Muscle layer of colon (tissue), 2 donors: ENCODE data around the gene FGF14.

Experiments used
- H3K27ac ChIP-seq: one replicate; pipeline ENCODE4 v1.7.0; 2013; ENCODE audit warnings: low read depth, mild to moderate bottlenecking, low read length, moderate library complexity
- H3K27me3 ChIP-seq, 2 donors: one replicate each; pipeline ENCODE4 v1.7.0; 2013; ENCODE audit warnings: low read length in 2 of 2, mild to moderate bottlenecking in 2 of 2; ENCODE audit not compliant: insufficient read depth in 2 of 2, control insufficient read depth in 1 of 2
- H3K36me3 ChIP-seq: one replicate; pipeline ENCODE4 v1.7.0; 2013; ENCODE audit warnings: mild to moderate bottlenecking, low read length; ENCODE audit not compliant: insufficient read depth
- H3K4me1 ChIP-seq: one replicate; pipeline ENCODE4 v1.7.0; 2013; ENCODE audit warnings: mild to moderate bottlenecking, low read length; ENCODE audit not compliant: insufficient read depth
- H3K4me3 ChIP-seq, 2 donors: one replicate each; pipeline ENCODE4 v1.7.0; 2013; ENCODE audit warnings: low read length in 2 of 2, low read depth in 1 of 2, mild to moderate bottlenecking in 1 of 2, moderate library complexity in 1 of 2
- H3K9ac ChIP-seq: one replicate; pipeline ENCODE4 v1.7.0; 2013; ENCODE audit warnings: low read length
- H3K9me3 ChIP-seq: one replicate; pipeline ENCODE4 v1.7.0; 2013; ENCODE audit warnings: mild to moderate bottlenecking, low read length
- donor health status: abdominal sarcoma.
- donor health status: Adenocarcinoma of cecum.

Gene FGF14

DNA sequence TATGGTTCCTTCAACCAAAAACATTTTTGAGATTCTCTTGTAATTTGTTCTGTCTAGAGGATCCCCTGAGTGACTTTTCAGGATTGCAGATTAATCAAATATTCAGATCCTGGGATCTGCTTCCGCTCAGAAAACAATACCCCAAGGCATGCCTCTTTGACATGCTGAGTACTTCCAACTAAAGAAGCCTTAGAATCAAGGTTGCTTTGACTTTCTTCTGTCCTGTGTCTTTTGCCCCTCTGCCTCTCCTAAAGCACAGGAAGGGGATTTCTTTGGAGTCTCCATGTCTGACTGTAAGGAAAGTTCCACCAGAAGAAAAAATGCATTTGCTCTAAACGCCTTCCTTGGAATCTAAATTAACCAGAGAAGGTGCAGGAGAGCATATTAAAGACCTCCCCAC, 431.5 kb downstream of the FGF14 start:
- H3K27me3 ChIP-seq: no peaks in the 10 kb centered on the region
- H3K9me3 ChIP-seq: no peaks in the 10 kb centered on the region
- H3K4me3 ChIP-seq: no peak overlapping the region
- H3K27ac ChIP-seq: no peak overlapping the region
- H3K4me1 ChIP-seq: no peaks in the 10 kb centered on the region
- H3K36me3 ChIP-seq: no peaks in the 10 kb centered on the region
- H3K9ac ChIP-seq: no peak overlapping the region

DNA sequence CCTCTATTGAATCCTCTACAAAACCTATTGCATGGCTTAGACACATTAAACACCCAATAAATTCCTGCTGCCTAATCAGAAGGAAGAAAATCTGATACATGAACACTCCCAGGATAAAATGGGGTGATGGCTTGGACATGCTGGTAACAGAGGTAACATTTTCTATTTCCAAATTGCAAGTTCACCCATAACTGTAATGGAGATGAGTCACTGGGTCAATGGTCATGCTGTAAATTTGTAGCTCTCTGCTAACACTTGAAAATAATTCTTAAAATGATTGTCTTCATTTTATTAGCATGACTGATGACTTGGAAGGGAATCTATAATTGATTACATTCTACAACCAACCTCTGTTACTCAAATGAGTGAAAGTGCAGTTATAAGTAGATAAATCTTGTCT, 434.1 kb downstream of the FGF14 start:
- no peaks in the 10 kb centered on the region for H3K27me3 ChIP-seq
- H3K27ac ChIP-seq: no peak overlapping the region
- no peaks in the 10 kb centered on the region for H3K9me3 ChIP-seq
- H3K4me3 ChIP-seq: no peak overlapping the region
- H3K4me1 ChIP-seq: no peaks in the 10 kb centered on the region
- no peaks in the 10 kb centered on the region for H3K36me3 ChIP-seq
- no peak overlapping the region for H3K9ac ChIP-seq

DNA sequence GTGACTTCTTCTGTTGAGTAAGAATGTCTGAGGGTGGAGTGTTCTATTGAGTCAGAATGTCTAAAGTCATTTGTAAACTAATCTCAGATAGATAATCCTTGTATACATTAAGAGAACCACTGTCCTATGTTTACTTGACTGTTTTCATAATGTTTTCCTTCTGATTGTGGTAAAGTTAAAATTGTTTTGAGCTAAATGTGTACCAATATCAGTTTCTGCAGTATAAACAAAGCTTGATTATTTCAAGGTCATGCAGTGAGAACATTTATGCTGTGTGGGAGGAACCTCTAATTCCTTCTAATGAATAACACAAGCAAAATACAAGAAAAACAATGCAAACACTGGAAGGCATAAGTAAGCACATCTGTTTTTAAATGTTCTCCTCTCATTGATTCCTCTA, 434.6 kb downstream of the FGF14 start:
- Histone ChIP-seq H3K9me3 (no peaks in the 10 kb centered on the region), H3K4me1 (no peaks in the 10 kb centered on the region), H3K27ac (no peak overlapping the region), H3K27me3 (no peaks in the 10 kb centered on the region), H3K36me3 (no peaks in the 10 kb centered on the region), H3K4me3 (no peak overlapping the region), H3K9ac (no peak overlapping the region)

DNA sequence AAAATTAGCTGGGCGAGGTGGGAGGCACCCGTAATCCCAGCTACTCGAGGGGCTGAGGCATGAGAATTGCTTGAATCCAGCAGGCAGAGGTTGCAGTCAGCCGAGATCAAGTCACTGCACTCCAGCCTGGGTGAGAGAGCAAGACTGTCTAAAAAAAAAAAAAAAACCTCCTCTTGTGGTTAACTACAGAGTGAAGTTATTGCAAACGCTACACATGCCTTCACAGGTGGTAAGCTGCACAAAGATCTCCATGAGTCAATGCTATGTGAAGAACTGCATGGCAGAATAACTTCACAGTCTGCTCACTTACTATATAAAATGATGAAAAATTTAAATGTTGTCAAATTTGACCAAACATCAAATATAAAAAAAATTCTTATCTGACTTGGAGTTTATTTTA, 436.8 kb downstream of the FGF14 start:
- H3K27me3 ChIP-seq: no peaks in the 10 kb centered on the region
- H3K9me3 ChIP-seq: no peaks in the 10 kb centered on the region
- no peak overlapping the region for H3K27ac ChIP-seq
- H3K4me3 ChIP-seq: no peak overlapping the region
- no peaks in the 10 kb centered on the region for H3K4me1 ChIP-seq
- H3K36me3 ChIP-seq: no peaks in the 10 kb centered on the region
- no peak overlapping the region for H3K9ac ChIP-seq

DNA sequence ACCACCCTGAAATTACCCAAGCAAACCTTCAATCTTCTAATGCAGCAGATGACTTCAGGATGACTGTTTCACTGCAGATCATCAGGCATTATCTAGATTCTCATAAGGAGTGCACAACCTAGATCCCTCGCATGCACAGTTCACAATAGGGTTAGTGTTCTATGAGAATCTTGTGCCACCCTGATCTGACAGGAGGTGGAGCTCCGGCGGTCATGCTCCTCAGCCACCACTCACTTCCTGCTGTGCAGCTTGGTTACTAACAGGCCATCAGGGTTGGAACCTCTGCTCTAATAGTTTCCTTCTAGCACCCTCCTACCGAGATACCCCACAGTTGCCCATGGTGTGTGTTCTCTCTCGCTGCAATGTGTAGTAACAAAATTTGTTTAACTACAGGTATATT, 442.8 kb downstream of the FGF14 start:
- Histone ChIP-seq H3K27ac (no peak overlapping the region), H3K9me3 (no peaks in the 10 kb centered on the region), H3K9ac (no peak overlapping the region), H3K27me3 (no peaks in the 10 kb centered on the region), H3K4me3 (no peak overlapping the region), H3K4me1 (no peaks in the 10 kb centered on the region), H3K36me3 (no peaks in the 10 kb centered on the region)

DNA sequence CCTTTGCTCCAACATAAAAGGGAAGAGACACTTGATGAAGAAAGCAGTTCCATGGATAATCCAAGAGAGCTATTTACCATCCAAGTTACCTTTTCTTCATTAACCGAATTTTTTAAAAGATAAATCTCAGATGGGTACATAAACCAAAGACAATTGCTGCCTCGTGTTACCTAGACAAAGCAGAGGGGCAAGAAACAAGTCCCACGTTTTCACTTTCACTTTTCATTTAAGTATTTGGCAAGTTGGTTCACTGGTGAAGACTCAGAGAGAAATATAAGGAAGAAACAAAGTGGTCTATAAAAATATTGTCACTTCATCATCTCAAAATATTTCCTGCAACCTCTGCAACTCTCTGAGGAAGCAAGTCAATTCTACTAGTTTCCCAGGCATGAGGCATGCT, 446.1 kb downstream of the FGF14 start:
- peak overlapping the region in 1 of 2 donors; percentile 19 for H3K4me3 ChIP-seq
- no peaks in the 10 kb centered on the region for H3K9me3 ChIP-seq
- no peaks in the 10 kb centered on the region for H3K27me3 ChIP-seq

DNA sequence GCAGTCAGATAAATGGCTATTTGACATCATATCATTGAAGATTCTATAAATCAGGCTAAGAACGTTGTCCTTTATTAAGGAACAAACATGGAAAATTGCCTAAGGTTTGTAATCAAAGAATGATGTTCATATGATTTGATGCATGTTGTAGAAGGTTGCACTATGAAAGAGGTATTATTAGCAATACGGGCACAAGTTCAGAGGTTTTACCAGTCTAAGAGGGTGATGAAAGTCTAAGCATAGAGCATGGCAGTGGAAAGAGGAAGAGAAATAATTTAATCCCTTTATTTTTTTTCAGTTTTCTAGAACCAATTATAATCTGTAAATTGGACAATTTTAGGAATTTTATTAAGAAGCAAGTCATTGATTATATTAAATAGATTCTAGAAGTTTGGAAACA, 450.7 kb downstream of the FGF14 start:
- H3K27ac ChIP-seq: no peak overlapping the region
- H3K9me3 ChIP-seq: no peaks in the 10 kb centered on the region
- H3K36me3 ChIP-seq: no peaks in the 10 kb centered on the region
- no peaks in the 10 kb centered on the region for H3K27me3 ChIP-seq
- H3K4me3 ChIP-seq: no peak overlapping the region
- no peaks in the 10 kb centered on the region for H3K4me1 ChIP-seq
- no peak overlapping the region for H3K9ac ChIP-seq

More for the DNA sequence above, 446.1 kb downstream of the FGF14 start:
- H3K9ac ChIP-seq: no peak overlapping the region
- no peak overlapping the region for H3K27ac ChIP-seq
- H3K36me3 ChIP-seq: no peaks in the 10 kb centered on the region
- no peaks in the 10 kb centered on the region for H3K4me1 ChIP-seq

DNA sequence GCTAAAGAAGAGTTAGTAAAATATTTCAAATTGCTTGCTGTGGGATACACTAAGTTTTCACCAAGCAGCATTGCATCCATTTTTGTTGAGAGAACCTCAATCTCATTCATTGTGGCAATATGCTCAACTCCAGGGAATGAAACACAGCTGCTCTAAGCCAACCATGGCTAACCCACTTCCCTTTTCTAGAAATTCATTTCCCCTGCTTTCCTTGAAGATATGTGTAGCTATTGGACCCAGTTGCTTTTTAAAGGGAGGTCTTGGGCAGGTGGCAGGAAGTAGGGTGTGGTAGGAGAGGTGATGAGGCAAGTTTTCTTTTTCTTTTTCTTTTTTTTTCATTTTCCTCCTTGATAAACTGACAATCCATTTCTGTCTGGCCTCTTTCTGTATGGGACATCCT, 452.2 kb downstream of the FGF14 start:
- H3K4me3 ChIP-seq: no peak overlapping the region
- no peaks in the 10 kb centered on the region for H3K27me3 ChIP-seq
- no peak overlapping the region for H3K9ac ChIP-seq
- no peak overlapping the region for H3K27ac ChIP-seq
- no peaks in the 10 kb centered on the region for H3K4me1 ChIP-seq
- no peaks in the 10 kb centered on the region for H3K9me3 ChIP-seq
- no peaks in the 10 kb centered on the region for H3K36me3 ChIP-seq

DNA sequence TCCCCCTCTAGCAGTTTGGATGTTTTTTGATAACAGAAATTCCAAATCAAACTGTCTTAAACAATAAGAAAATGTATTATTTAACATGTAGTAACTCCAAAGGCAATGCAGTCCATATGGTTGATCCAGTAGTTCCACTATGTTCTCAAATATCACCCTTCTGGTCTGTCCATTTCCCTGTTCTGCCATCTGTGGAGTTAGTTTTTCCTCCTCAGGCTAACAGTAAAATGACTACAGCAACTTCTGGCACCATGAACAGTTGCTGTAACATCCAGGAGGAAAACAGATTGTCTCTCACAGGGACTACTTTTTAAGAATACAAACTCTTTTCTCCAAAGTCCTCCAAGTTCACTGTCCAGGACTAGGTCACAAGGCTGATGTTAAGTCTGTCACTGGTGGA, 455.4 kb downstream of the FGF14 start:
- Histone ChIP-seq H3K9ac (no peak overlapping the region), H3K27me3 (no peaks in the 10 kb centered on the region), H3K27ac (no peak overlapping the region), H3K36me3 (no peaks in the 10 kb centered on the region), H3K4me3 (no peak overlapping the region), H3K4me1 (no peaks in the 10 kb centered on the region), H3K9me3 (no peaks in the 10 kb centered on the region)

DNA sequence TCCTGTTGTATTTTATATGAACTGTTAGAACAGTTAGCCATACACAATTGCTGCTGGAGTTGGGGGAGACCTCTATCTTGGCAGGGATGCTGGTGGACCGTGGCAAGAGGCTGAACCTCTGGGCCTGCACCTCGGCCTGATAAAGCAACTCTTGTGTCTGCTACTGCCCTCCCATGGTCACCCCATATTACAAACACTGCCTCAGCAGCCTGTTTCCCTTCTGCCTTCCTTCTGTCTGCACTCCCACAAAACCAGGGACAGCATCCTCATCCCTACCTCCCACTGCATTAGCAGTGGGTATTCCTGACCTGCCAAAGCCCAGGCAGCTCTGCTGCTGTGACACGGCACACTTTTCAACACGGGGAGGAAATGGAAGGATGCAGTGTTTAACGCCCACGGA, 456.4 kb downstream of the FGF14 start:
- H3K4me1 ChIP-seq: no peaks in the 10 kb centered on the region
- no peak overlapping the region for H3K9ac ChIP-seq
- H3K9me3 ChIP-seq: no peaks in the 10 kb centered on the region
- no peak overlapping the region for H3K4me3 ChIP-seq
- H3K36me3 ChIP-seq: no peaks in the 10 kb centered on the region
- H3K27me3 ChIP-seq: no peaks in the 10 kb centered on the region
- H3K27ac ChIP-seq: no peak overlapping the region

DNA sequence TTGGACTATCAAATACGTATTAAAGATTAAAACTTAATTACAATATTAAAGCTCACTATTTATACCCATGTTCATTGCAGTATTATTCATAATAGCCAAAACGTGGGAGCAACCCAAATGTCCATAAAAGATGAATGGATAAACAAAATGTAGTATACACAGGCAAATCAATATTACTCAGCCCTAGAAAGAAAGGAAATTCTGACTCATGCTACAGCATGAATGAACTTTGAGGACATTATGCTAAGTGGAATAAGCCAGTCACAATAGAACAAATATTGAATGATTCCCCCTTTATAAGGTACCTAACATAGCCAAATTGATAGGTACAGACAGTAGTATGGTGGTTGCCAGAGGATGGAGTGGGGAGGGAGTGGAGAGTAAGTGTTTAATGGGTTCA, 457.3 kb downstream of the FGF14 start:
- Histone ChIP-seq H3K27me3 (no peaks in the 10 kb centered on the region), H3K27ac (no peak overlapping the region), H3K4me3 (no peak overlapping the region), H3K9ac (no peak overlapping the region), H3K4me1 (no peaks in the 10 kb centered on the region), H3K36me3 (no peaks in the 10 kb centered on the region), H3K9me3 (no peaks in the 10 kb centered on the region)

DNA sequence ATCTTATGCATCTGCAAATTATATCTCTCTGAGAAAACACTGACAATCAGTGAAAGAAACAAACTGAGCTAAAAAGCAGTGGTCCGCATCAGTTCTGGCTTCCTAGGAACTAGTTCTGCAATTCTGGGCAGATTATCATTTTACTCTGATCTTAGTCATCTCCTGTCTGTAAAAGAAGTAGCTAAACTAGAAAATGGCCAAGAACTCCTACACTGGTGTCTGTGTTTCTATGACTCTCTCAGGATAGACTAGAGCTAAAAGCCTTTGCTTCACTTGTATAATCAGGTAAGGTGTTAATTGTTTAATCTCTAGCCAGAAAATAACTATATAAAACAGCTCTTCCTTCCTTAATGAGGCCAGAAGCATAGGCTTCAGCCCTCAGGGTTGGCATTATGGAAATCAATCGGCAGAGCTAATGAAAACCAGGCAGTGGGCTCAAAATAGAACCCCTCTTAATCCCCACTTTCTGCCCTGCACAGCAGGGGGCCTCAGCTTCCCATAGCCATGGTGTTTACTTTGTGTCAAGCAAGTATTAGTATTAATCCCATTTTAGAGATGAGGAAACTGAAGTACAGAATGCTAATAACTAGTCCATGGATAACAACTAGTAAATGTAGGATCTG, 459.2 kb downstream of the FGF14 start:
- Histone ChIP-seq H3K4me3 (no peak overlapping the region), H3K27ac (no peak overlapping the region), H3K9me3 (no peaks in the 10 kb centered on the region), H3K36me3 (no peaks in the 10 kb centered on the region), H3K27me3 (no peaks in the 10 kb centered on the region), H3K9ac (no peak overlapping the region), H3K4me1 (no peaks in the 10 kb centered on the region)
